Hepatocyte (in vitro differentiated cells): ENCODE data around the gene TEAD1.

Source experiments
- EZH2 ChIP-seq: fragments of 200-600 bp; sonication (generic); IDR thresholded peaks from 2 replicates; pipeline ENCODE4 v1.6.1; 2016; ENCODE audit warnings: antibody characterized with exemption, mild to moderate bottlenecking, borderline replicate concordance
- TF ChIP-seq, protein P1 (sequence below): fragments of 200-600 bp; sonication (generic); IDR thresholded peaks from 2 replicates; pipeline ENCODE4 v1.5.1; 2016; ENCODE audit warnings: antibody characterized with exemption, mild to moderate bottlenecking; ENCODE audit not compliant: poor library complexity

DNA sequence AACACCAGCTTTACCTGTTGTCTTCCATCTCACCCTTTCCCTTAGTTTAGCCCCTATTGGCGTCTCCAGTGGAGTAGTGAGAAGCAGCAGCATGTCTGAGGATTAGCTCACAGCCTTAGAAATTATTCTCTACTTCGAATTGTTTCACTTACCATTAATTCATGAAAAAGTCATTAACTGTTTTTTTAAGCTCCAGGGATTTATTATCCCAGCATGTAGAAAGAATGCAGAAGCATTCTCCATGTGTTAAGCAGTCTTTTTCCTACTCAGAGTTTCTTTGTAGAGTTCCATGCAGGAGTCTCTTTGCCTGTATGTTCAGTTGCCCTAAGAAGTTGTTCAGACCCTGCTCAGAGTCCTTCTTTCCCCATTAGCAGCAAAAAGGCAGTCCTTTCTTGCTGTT is 197.0 kb downstream of the TEAD1 start:
- TF ChIP-seq, protein P1, sequence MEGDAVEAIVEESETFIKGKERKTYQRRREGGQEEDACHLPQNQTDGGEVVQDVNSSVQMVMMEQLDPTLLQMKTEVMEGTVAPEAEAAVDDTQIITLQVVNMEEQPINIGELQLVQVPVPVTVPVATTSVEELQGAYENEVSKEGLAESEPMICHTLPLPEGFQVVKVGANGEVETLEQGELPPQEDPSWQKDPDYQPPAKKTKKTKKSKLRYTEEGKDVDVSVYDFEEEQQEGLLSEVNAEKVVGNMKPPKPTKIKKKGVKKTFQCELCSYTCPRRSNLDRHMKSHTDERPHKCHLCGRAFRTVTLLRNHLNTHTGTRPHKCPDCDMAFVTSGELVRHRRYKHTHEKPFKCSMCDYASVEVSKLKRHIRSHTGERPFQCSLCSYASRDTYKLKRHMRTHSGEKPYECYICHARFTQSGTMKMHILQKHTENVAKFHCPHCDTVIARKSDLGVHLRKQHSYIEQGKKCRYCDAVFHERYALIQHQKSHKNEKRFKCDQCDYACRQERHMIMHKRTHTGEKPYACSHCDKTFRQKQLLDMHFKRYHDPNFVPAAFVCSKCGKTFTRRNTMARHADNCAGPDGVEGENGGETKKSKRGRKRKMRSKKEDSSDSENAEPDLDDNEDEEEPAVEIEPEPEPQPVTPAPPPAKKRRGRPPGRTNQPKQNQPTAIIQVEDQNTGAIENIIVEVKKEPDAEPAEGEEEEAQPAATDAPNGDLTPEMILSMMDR = no peak
- no peak for TF ChIP-seq EZH2
